ENCODE measurements around the gene LAMP2.

LAMP2 gene

DNA sequence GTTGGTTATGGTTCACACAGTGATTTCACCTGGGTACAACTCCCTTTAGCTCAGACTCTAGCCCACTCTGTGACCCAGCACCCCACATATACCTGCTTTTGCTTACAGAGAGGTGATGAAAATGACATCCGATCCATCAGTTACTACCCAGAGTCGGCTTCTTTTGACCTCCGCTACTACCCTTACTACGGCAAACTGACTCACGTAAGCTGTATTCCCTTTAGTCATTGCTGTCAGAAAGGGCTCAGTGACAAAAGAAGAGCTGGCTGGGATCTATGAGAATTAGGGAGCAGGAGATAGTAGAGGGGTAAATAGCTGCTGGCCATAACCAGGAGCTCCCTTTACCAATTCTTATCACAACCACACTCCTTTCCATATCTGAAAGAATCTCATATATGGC is 90.5 kb downstream of the LAMP2 start:
- Histone ChIP-seq H3K36me3 (replicated peaks; ENCODE audit: insufficient read depth, low read length) (no peaks in the 10 kb centered on the region), H3K9ac (ENCODE audit: low read length) (no peak overlapping the region), H4K20me1 (ENCODE audit: insufficient read depth, low read length) (no peaks in the 10 kb centered on the region), H2AFZ (ENCODE audit: low read length) (no peak overlapping the region), H3K4me2 (ENCODE audit: low read depth, low read length) (no peak overlapping the region), H3K4me1 (ENCODE audit: low read length) (no peaks in the 10 kb centered on the region), H3K27me3 (replicated peaks; ENCODE audit: insufficient read depth, low read length) (no peaks in the 10 kb centered on the region), H3K79me2 (ENCODE audit: low read length) (no peaks in the 10 kb centered on the region), H3K27ac (ENCODE audit: low read length) (no peak overlapping the region), H3F3A (ENCODE audit: insufficient read depth, low read length) (no peaks in the 10 kb centered on the region), H3K9me3 (replicated peaks; ENCODE audit: insufficient read depth, low read length) (no peaks in the 10 kb centered on the region), H3K4me3 (ENCODE audit: low read length) (no peak overlapping the region), H3K9me2 (replicated peaks; ENCODE audit: insufficient read depth, low read length) (no peaks in the 10 kb centered on the region)
- no peak for DNase-seq
- TF ChIP-seq, protein P1, sequence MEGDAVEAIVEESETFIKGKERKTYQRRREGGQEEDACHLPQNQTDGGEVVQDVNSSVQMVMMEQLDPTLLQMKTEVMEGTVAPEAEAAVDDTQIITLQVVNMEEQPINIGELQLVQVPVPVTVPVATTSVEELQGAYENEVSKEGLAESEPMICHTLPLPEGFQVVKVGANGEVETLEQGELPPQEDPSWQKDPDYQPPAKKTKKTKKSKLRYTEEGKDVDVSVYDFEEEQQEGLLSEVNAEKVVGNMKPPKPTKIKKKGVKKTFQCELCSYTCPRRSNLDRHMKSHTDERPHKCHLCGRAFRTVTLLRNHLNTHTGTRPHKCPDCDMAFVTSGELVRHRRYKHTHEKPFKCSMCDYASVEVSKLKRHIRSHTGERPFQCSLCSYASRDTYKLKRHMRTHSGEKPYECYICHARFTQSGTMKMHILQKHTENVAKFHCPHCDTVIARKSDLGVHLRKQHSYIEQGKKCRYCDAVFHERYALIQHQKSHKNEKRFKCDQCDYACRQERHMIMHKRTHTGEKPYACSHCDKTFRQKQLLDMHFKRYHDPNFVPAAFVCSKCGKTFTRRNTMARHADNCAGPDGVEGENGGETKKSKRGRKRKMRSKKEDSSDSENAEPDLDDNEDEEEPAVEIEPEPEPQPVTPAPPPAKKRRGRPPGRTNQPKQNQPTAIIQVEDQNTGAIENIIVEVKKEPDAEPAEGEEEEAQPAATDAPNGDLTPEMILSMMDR (IDR thresholded peaks at IDR 0.05; ENCODE audit: low read length), result no peak
- TF ChIP-seq EZH2 (optimal IDR thresholded peaks at IDR 0.05; ENCODE audit: low read depth, low read length) (no peak), EZH2phosphoT487 (IDR thresholded peaks at IDR 0.05; ENCODE audit: low read length) (no peak)

All from MM.1S (cell line).